Measurements from ENCODE around the gene CLEC18A.

GRCh38 chr16:69939821-69940585 lies 11.1 kb upstream of the CLEC18A start:
- TF ChIP-seq EZH2 (IDR thresholded peaks at IDR 0.05; ENCODE audit: low read length, missing control alignments) (no peak), CTCF (conservative IDR thresholded peaks at IDR 0.05 in 1 of 2, IDR thresholded peaks at IDR 0.05 in 1 of 2; ENCODE audit: low read depth in 1 of 2, low read length in 2 of 2) (no peak)
